Prostate gland (tissue), 2 donors: ENCODE data around the gene ADD3. TPM values are rescaled to one million over a fixed set of nuclear protein-coding genes. Genes with fewer than 3 reads are reported as not detected.

Experiments
- DNase-seq: peaks from one replicate; pipeline ENCODE4 v3.0.0-alpha.2; 2019; ENCODE audit warnings: low spot score
- H3K27ac ChIP-seq, 2 donors: fragments of 200-600 bp; sonication (generic); 2 replicates each; pipeline ENCODE4 v1.5.1; 2017 to 2019
- H3K27me3 ChIP-seq: fragments of 200-600 bp; sonication (generic); replicated peaks from 2 replicates; pipeline ENCODE4 v1.5.1; 2019; ENCODE audit not compliant: insufficient read depth
- H3K36me3 ChIP-seq, 2 donors: fragments of 200-600 bp; sonication (generic); 1 replicate in 1 of 2; 2 replicates in 1 of 2; pipeline versions ENCODE4 v1.5.1 to v1.8.1; 2017 to 2019
- H3K4me1 ChIP-seq: fragments of 200-600 bp; sonication (generic); replicated peaks from 2 replicates; pipeline ENCODE4 v1.5.1; 2019
- H3K4me3 ChIP-seq, 2 donors: fragments of 200-600 bp; sonication (generic); 2 replicates each; pipeline ENCODE4 v1.5.1; 2017 to 2019
- H3K9me3 ChIP-seq: fragments of 200-600 bp; sonication (generic); 2 replicates; pipeline ENCODE4 v1.5.1; 2017
- CTCF ChIP-seq, 4 experiments: fragments of 200-600 bp in 2 of 4; fragments of 450-650 bp in 2 of 4; sonication (generic) in 2 of 4; IDR thresholded peaks; 1 replicate in 3 of 4; 2 replicates in 1 of 4; pipeline ENCODE4 v1.5.1; 2016 to 2019; ENCODE audit warnings: antibody characterized with exemption in 4 of 4, mild to moderate bottlenecking in 2 of 4, moderate library complexity in 2 of 4
- POLR2A ChIP-seq: fragments of 450-650 bp; IDR thresholded peaks from one replicate; pipeline ENCODE4 v1.6.1; 2016; ENCODE audit warnings: antibody characterized with exemption, mild to moderate bottlenecking
- POLR2AphosphoS5 ChIP-seq: sonication (generic); formaldehyde crosslinking; IDR thresholded peaks from one replicate; pipeline ENCODE4 v1.6.1; 2017; ENCODE audit warnings: antibody characterized with exemption
- WGBS: methylation state at CpG from one replicate; pipeline ENCODE4 v1.1.5; 2018; 5-methylcytosine and 5-hydroxymethylcytosine counted together
- intact Hi-C: fragments of 100-400 bp; cut with DNase I; formaldehyde crosslinking; loops from one replicate; pipeline ENCODE4 v1.14.2; 2022
- total RNA-seq, 2 donors: library from RNA; depleted of rRNA; stranded (reverse); fragments of >200 nt; gene quantifications; one replicate each; pipeline ENCODE4 v1.1.0, GENCODE V29; 2016

ADD3 gene
- total RNA-seq, 2 donors from 2014 or later: 76.4 to 127 TPM

- H3K4me1 ChIP-seq: peaks cover 2% of the 10 kb centered on the region
Measured at GRCh38 chr10:110036640-110037039, 28.9 kb downstream of the ADD3 start.

GRCh38 chr10:110039254-110039653 lies 31.5 kb downstream of the ADD3 start:
- Histone ChIP-seq H3K27ac (no peak overlapping the region), H3K4me3 (no peak overlapping the region), H3K27me3 (no peaks in the 10 kb centered on the region), H3K4me1 (no peaks in the 10 kb centered on the region), H3K36me3 (no peaks in the 10 kb centered on the region), H3K9me3 (no peaks in the 10 kb centered on the region)
- no peak for DNase-seq
- intact Hi-C loops: no loop called here
- no peak for TF ChIP-seq CTCF (IDR thresholded peaks at IDR 0.05)
- TF ChIP-seq POLR2AphosphoS5: no peak
- no peak for TF ChIP-seq POLR2A

More at GRCh38 chr10:110036640-110037039, 28.9 kb downstream of the ADD3 start:
- no peak for DNase-seq
- H3K27ac ChIP-seq: no peak overlapping the region
- no peaks in the 10 kb centered on the region for H3K9me3 ChIP-seq
- intact Hi-C loops: no loop called here
- H3K27me3 ChIP-seq: no peaks in the 10 kb centered on the region
- no peak for TF ChIP-seq POLR2A
- TF ChIP-seq CTCF (IDR thresholded peaks at IDR 0.05): no peak
- TF ChIP-seq POLR2AphosphoS5: no peak
- WGBS: 98% methylated on average over 3 of the region's 3 CpGs
- no peaks in the 10 kb centered on the region for H3K36me3 ChIP-seq
- no peak overlapping the region for H3K4me3 ChIP-seq

GRCh38 chr10:110040108-110040507 lies 32.3 kb downstream of the ADD3 start:
- no peaks in the 10 kb centered on the region for H3K36me3 ChIP-seq
- no peaks in the 10 kb centered on the region for H3K4me1 ChIP-seq
- no peak overlapping the region for H3K4me3 ChIP-seq
- no peaks in the 10 kb centered on the region for H3K9me3 ChIP-seq
- intact Hi-C loops: no loop called here
- 94% methylated on average over 1 of the region's 1 CpG for WGBS
- DNase-seq: no peak
- H3K27ac ChIP-seq: no peak overlapping the region
- TF ChIP-seq POLR2AphosphoS5 (no peak), CTCF (IDR thresholded peaks at IDR 0.05) (no peak), POLR2A (no peak)
- no peaks in the 10 kb centered on the region for H3K27me3 ChIP-seq

- Histone ChIP-seq H3K36me3 (no peaks in the 10 kb centered on the region), H3K9me3 (no peaks in the 10 kb centered on the region), H3K27ac (no peak overlapping the region), H3K4me1 (no peaks in the 10 kb centered on the region), H3K4me3 (no peak overlapping the region), H3K27me3 (no peaks in the 10 kb centered on the region)
- WGBS: 92% methylated on average over 9 of the region's 9 CpGs
- no peak for DNase-seq
- TF ChIP-seq CTCF (IDR thresholded peaks at IDR 0.05): no peak
- no peak for TF ChIP-seq POLR2A
- TF ChIP-seq POLR2AphosphoS5: no peak
- intact Hi-C loops: no loop called here
Measured at GRCh38 chr10:110040767-110041478, 33.1 kb downstream of the ADD3 start.

- DNase-seq: no peak
- H3K36me3 ChIP-seq: no peaks in the 10 kb centered on the region
- 68% methylated on average over 3 of the region's 3 CpGs for WGBS
- TF ChIP-seq POLR2A (no peak), CTCF (IDR thresholded peaks at IDR 0.05) (no peak), POLR2AphosphoS5 (no peak)
- H3K27ac ChIP-seq: no peak overlapping the region
- H3K27me3 ChIP-seq: no peaks in the 10 kb centered on the region
- no peaks in the 10 kb centered on the region for H3K4me1 ChIP-seq
- intact Hi-C loops: no loop called here
- no peaks in the 10 kb centered on the region for H3K9me3 ChIP-seq
- H3K4me3 ChIP-seq: no peak overlapping the region
Measured at GRCh38 chr10:110041479-110041829, 33.7 kb downstream of the ADD3 start.
